ENCODE measurements around the gene KCP.

DNA sequence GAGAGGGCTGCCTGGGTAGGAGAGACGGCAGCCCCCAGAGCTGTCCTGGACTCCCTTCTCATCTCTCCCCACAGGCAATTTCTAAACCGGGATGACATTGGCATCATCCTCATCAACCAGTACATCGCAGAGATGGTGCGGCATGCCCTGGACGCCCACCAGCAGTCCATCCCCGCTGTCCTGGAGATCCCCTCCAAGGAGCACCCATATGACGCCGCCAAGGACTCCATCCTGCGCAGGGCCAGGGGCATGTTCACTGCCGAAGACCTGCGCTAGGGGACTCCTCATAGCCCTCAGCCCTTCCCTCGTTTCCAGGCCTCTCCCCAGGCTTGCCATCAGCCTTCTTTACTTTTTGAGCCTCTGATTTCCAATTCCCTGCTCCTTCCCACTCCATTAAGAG is 45.2 kb downstream of the KCP start:
- TF ChIP-seq, protein P1, sequence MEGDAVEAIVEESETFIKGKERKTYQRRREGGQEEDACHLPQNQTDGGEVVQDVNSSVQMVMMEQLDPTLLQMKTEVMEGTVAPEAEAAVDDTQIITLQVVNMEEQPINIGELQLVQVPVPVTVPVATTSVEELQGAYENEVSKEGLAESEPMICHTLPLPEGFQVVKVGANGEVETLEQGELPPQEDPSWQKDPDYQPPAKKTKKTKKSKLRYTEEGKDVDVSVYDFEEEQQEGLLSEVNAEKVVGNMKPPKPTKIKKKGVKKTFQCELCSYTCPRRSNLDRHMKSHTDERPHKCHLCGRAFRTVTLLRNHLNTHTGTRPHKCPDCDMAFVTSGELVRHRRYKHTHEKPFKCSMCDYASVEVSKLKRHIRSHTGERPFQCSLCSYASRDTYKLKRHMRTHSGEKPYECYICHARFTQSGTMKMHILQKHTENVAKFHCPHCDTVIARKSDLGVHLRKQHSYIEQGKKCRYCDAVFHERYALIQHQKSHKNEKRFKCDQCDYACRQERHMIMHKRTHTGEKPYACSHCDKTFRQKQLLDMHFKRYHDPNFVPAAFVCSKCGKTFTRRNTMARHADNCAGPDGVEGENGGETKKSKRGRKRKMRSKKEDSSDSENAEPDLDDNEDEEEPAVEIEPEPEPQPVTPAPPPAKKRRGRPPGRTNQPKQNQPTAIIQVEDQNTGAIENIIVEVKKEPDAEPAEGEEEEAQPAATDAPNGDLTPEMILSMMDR (IDR thresholded peaks at IDR 0.05), result no peak
- no peak for TF ChIP-seq EZH2 (IDR thresholded peaks at IDR 0.05; ENCODE audit: borderline replicate concordance, insufficient read depth, low read depth, low read length, poor library complexity, severe bottlenecking)
